B cell (primary cell): ENCODE results near the gene TMEM132D. TPM values are rescaled to one million over a fixed set of nuclear protein-coding genes. Genes with fewer than 3 reads are reported as not detected.

Experiments
- ATAC-seq: fragments of 200-7000 bp; cut with Tn5 transposase; one replicate; pipeline ENCODE4 v1.10.0; 2021; ENCODE audit warnings: low read depth, mild to moderate bottlenecking, moderate number of reproducible peaks, moderate library complexity
- CTCF ChIA-PET: fragments of 350-600 bp; sonication (Branson Sonifier 250); formaldehyde crosslinking; loops from one replicate; lab custom pipeline; 2021; ENCODE audit warnings: antibody characterized with exemption, inconsistent platforms; lab: Charles Lee
- POLR2A ChIA-PET: fragments of 350-600 bp; sonication (Branson Sonifier 250); formaldehyde crosslinking; loops from one replicate; lab custom pipeline; 2021; ENCODE audit warnings: antibody characterized with exemption; lab: Charles Lee
- DNase-seq: peaks from one replicate; pipeline ENCODE4 v3.0.0; 2013
- H2AFZ ChIP-seq: 2 replicates; pipeline ENCODE4 v1.6.1; 2012; ENCODE audit warnings: mild to moderate bottlenecking, low read depth, low read length; ENCODE audit not compliant: insufficient read depth, poor library complexity, severe bottlenecking
- H3K27ac ChIP-seq, 2 donors: 1 replicate in 1 of 2; 2 replicates in 1 of 2; pipeline ENCODE4 v1.5.1; 2012 to 2013; ENCODE audit warnings: low read length in 2 of 2, mild to moderate bottlenecking in 2 of 2, moderate library complexity in 1 of 2
- H3K27me3 ChIP-seq, 4 experiments: fragments of 200-600 bp in 1 of 4; sonication (generic) in 1 of 4; replicated peaks in 1 of 4; 1 replicate in 2 of 4; 2 replicates in 2 of 4; pipeline versions ENCODE4 v1.6.1 to v1.7.0; 2013 to 2016; ENCODE audit warnings: low read length in 3 of 4, mild to moderate bottlenecking in 2 of 4, mixed read lengths in 1 of 4, moderate library complexity in 1 of 4; ENCODE audit not compliant: insufficient read depth in 4 of 4, control insufficient read depth in 3 of 4; ENCODE audit errors: control extremely low read depth in 1 of 4
- H3K36me3 ChIP-seq, 2 experiments: replicated peaks in 1 of 2; 1 replicate in 1 of 2; 2 replicates in 1 of 2; pipeline versions ENCODE4 v1.6.1 to v1.7.1; 2013; ENCODE audit warnings: low read length in 1 of 2; ENCODE audit not compliant: insufficient read depth in 2 of 2, control insufficient read depth in 1 of 2; ENCODE audit errors: control extremely low read depth in 1 of 2, extremely low read depth in 1 of 2
- H3K4me1 ChIP-seq, 2 donors: fragments of 200-600 bp in 1 of 2; sonication (generic) in 1 of 2; 1 replicate in 1 of 2; 2 replicates in 1 of 2; pipeline versions ENCODE4 v1.5.1 to v1.6.1; 2013 to 2017; ENCODE audit warnings: low read length in 2 of 2; ENCODE audit not compliant: control insufficient read depth in 2 of 2, insufficient read depth in 2 of 2
- H3K4me2 ChIP-seq: replicated peaks from 2 replicates; pipeline ENCODE3; 2012; ENCODE audit warnings: mild to moderate bottlenecking, low read depth, low read length; ENCODE audit not compliant: poor library complexity, severe bottlenecking
- H3K4me3 ChIP-seq, 5 experiments: fragments of 200-600 bp in 1 of 5; sonication (generic) in 1 of 5; 1 replicate in 3 of 5; 2 replicates in 2 of 5; pipeline versions ENCODE4 v1.5.1 to v1.7.0; 2011 to 2016; ENCODE audit warnings: low read length in 4 of 5, mild to moderate bottlenecking in 4 of 5, low read depth in 2 of 5, control low read depth in 1 of 5, moderate library complexity in 1 of 5; ENCODE audit not compliant: insufficient read depth in 1 of 5; ENCODE audit errors: control extremely low read depth in 1 of 5, extremely low read depth in 1 of 5
- H3K79me2 ChIP-seq: fragments of 200-600 bp; sonication (generic); one replicate; pipeline ENCODE4 v1.6.0; 2016; ENCODE audit warnings: low read length; ENCODE audit not compliant: control insufficient read depth, insufficient read depth
- H3K9ac ChIP-seq: fragments of 200-600 bp; sonication (generic); 2 replicates; pipeline ENCODE4 v1.6.1; 2017; ENCODE audit warnings: mild to moderate bottlenecking, low read length, moderate library complexity
- H3K9me3 ChIP-seq, 3 donors: one replicate each; pipeline versions ENCODE4 v1.6.1 to v1.7.1; 2013; ENCODE audit warnings: low read length in 2 of 3; ENCODE audit not compliant: control insufficient read depth in 2 of 3, insufficient read depth in 1 of 3; ENCODE audit errors: control extremely low read depth in 1 of 3
- H4K20me1 ChIP-seq: 2 replicates; pipeline ENCODE4 v1.6.0; 2012; ENCODE audit warnings: mild to moderate bottlenecking, low read length; ENCODE audit not compliant: insufficient read depth, control insufficient read depth, poor library complexity, severe bottlenecking
- H3K27ac Mint-ChIP-seq: one replicate; pipeline ENCODE4 v1.8.0; 2021; ENCODE audit warnings: mixed read lengths
- H3K27me3 Mint-ChIP-seq: one replicate; pipeline ENCODE4 v1.8.0; 2021; ENCODE audit warnings: mixed read lengths
- H3K4me1 Mint-ChIP-seq: one replicate; pipeline ENCODE4 v1.8.0; 2021; ENCODE audit warnings: mixed read lengths
- H3K4me3 Mint-ChIP-seq: one replicate; pipeline ENCODE4 v1.8.0; 2021; ENCODE audit warnings: mixed read lengths
- H3K9me3 Mint-ChIP-seq: one replicate; pipeline ENCODE4 v1.8.0; 2022; ENCODE audit warnings: mixed read lengths; ENCODE audit not compliant: insufficient read depth
- CTCF ChIP-seq: fragments of 200-600 bp; IDR thresholded peaks from one replicate; pipeline ENCODE4 v1.8.0; 2022; ENCODE audit warnings: antibody characterized with exemption, mild to moderate bottlenecking
- EZH2 ChIP-seq: IDR thresholded peaks from 2 replicates; pipeline ENCODE4 v1.6.1; 2012; ENCODE audit warnings: borderline replicate concordance, low read depth, mild to moderate bottlenecking, moderate library complexity, low read length; ENCODE audit not compliant: insufficient read depth, poor library complexity, severe bottlenecking
- WGBS: methylation state at CpG from one replicate; pipeline ENCODE4 v1.1.5; 2013; ENCODE audit warnings: missing lambda C conversion rate; ENCODE audit not compliant: insufficient coverage; 5-methylcytosine and 5-hydroxymethylcytosine counted together
- intact Hi-C: fragments of 100-400 bp; cut with micrococcal nuclease; formaldehyde crosslinking; loops from one replicate; pipeline ENCODE4 v1.10.0; 2022
- polyA plus RNA-seq: library from polyadenylated mRNA; depleted of rRNA; stranded (reverse); fragments of >200 nt; gene quantifications from 2 replicates; pipeline ENCODE4 v1.2.3, GENCODE V29; 2012
- total RNA-seq, 2 donors: library from RNA; stranded (reverse); fragments of 120-200 nt in 1 of 2; gene quantifications; 1 replicate in 1 of 2; 2 replicates in 1 of 2; pipeline versions ENCODE4 v1.2.3 to v1.2.4, GENCODE V29; 2013 to 2022

Gene TMEM132D
- total and polyA plus RNA-seq, 2 donors (not counting 1 experiment from before 2014, with no cell fraction given), result not detected

GRCh38 chr12:129893691-129894090 lies 10.1 kb downstream of the TMEM132D start:
- H3K4me2 ChIP-seq, result no peak overlapping the region
- H3K9me3 ChIP-seq, result no peaks in the 10 kb centered on the region
- no peaks in the 10 kb centered on the region for H4K20me1 ChIP-seq
- H3K27me3 ChIP-seq, result no peaks in the 10 kb centered on the region
- DNase-seq (no peak), ATAC-seq (no peak)
- no peak overlapping the region for H2AFZ ChIP-seq
- WGBS, result 60% methylated on average over 3 of the region's 4 CpGs
- H3K9ac ChIP-seq, result no peak overlapping the region
- no peaks in the 10 kb centered on the region for H3K9me3 Mint-ChIP-seq
- H3K4me3 ChIP-seq, result no peak overlapping the region
- H3K4me3 Mint-ChIP-seq, result no peak overlapping the region
- ChIA-PET CTCF (no interaction called here), POLR2A (no interaction called here)
- H3K79me2 ChIP-seq, result no peaks in the 10 kb centered on the region
- no peaks in the 10 kb centered on the region for H3K36me3 ChIP-seq
- no peak overlapping the region for H3K27ac Mint-ChIP-seq
- no peak overlapping the region for H3K27ac ChIP-seq
- H3K4me1 Mint-ChIP-seq, result no peaks in the 10 kb centered on the region
- TF ChIP-seq CTCF (no peak), EZH2 (no peak)
- no peaks in the 10 kb centered on the region for H3K4me1 ChIP-seq
- intact Hi-C loops, result no loop called here
- H3K27me3 Mint-ChIP-seq, result no peaks in the 10 kb centered on the region

DNA sequence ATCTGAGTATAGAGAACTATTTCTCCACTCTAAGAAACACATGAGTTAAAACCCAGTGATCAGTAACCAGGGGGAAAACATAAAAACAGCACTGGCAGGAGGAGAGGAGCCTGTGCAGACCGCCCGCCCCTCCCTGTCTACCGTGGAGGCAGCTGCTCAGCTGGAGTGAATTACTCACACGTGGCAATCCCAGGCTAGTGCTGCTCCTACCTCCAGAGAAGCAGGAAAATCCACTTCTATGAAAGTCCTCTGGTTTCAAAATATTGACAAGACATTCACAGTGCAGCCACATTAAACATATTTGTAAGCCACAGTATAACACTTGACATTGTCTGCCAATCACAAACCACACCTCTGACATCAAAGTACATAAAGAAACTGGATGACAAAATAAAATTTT lies 16.7 kb downstream of the TMEM132D start:
- H3K27me3 ChIP-seq, result no peaks in the 10 kb centered on the region
- no peak overlapping the region for H3K9ac ChIP-seq
- H3K36me3 ChIP-seq, result no peaks in the 10 kb centered on the region
- no peak for ATAC-seq
- 50% methylated on average over 4 of the region's 4 CpGs for WGBS
- DNase-seq, result no peak
- H3K27ac ChIP-seq, result no peak overlapping the region
- Mint-ChIP-seq H3K27ac (no peak overlapping the region), H3K4me1 (no peaks in the 10 kb centered on the region), H3K9me3 (no peaks in the 10 kb centered on the region), H3K4me3 (no peak overlapping the region), H3K27me3 (no peaks in the 10 kb centered on the region)
- no peak overlapping the region for H3K4me3 ChIP-seq
- H3K79me2 ChIP-seq, result no peaks in the 10 kb centered on the region
- no peaks in the 10 kb centered on the region for H3K9me3 ChIP-seq
- intact Hi-C loops, result no loop called here
- POLR2A ChIA-PET, result no interaction called here
- TF ChIP-seq CTCF (no peak), EZH2 (no peak)
- CTCF ChIA-PET, result no interaction called here
- no peak overlapping the region for H2AFZ ChIP-seq
- no peaks in the 10 kb centered on the region for H3K4me1 ChIP-seq
- H3K4me2 ChIP-seq, result no peak overlapping the region
- H4K20me1 ChIP-seq, result no peaks in the 10 kb centered on the region
